ENCODE data around the gene DNAH5.
"Not testable (repeated sequence)": the region's sequence is repeated elsewhere in the genome, so short reads cannot be mapped to it uniquely, and the experiment has no call there.

The DNAH5 gene

DNA sequence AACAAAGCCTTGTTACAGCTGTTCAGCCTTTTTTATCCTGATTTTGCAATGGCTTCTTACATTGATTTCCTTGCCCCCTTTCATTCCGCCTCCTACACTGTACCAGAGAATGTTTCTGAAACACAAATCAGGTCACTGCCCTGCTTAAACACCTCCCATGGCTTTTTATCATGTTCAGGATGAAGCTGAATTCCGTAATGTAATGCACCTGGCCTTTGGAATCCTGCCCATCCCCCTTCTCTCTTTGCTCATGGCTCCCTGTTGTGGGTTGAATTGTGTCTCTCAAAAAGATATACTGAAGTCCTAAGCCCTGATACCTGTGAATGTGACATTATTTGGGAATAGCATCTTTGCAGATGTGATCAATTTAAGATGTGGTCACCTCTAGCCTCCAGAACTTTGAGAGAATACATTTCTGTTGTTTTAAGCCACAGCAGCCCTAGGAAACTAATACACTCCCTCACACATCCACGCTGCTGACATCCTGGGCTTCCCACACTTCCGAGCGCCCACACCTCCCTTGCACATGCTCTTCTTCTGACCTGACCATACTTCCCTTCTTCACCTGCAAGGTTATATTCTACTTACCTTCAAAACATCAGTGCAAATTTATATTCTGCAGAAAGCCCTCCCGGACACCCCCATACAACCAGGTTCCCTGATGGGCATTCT, 101.2 kb downstream of the DNAH5 start:
- DNase-seq (ENCODE audit: low read depth) = no peak

- DNase-seq (ENCODE audit: low read depth) = no peak
Measured at GRCh38 chr5:13833440-13833839, 111.0 kb downstream of the DNAH5 start.

DNA sequence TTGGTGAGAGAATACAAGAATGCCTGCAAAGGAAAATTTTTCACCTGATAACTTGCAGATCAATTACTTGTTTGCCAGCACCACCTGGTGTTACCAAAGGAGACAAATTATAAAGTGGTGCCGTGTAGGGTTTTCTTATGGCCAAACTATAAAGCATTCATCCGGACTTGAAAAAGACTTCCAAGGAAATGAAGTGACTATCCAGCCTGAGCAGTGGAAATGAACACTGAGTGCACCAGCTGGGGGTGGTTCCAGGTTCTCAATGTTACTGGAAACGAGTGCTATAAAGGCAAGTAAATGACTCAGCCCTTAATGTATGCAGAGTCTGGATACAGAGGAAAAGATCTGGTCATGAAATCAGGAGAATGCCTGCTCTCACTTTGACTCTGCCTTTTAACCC, 113.1 kb downstream of the DNAH5 start:
- peak; percentile 2 for DNase-seq (ENCODE audit: low read depth)

GRCh38 chr5:13830536-13830935, 114.0 kb downstream of the DNAH5 start:
- no peak for DNase-seq (ENCODE audit: low read depth)

DNA sequence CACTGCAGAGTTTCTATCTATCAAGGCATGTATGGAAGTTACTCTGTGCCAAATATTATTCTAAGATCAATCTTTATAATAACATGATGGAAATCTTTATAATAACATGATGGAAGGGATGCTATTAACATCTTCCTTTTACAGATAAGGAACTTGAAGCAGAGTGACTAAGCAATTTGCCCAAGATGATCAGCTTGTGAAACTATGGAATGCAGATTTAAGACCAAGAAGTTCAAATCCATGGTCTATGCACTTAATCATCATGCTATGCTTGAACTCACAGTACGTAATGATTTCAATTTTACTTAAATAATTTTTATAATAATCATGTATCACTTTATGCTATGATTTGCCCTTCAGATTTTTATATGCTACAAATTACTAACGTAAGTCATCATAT, 123.1 kb downstream of the DNAH5 start:
- no peak for DNase-seq (ENCODE audit: low read depth)

DNA sequence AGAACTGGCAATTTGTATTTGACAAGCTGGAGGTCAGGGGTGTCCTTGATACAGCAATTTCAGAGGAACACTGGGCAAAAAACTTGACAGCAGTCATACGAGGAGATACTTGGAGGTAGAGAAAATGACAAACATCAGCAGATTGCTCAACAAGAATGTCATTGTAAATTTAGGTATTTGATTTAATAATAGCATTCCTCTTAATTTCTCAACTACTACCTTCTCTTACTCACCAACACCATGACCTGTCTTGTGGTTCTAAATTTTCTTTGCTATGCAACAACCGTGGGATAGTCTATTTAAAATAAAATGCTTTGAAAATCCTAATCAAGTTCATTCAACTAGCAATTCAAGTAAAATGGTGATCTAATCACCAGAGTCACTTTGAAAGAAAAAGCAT, 128.4 kb downstream of the DNAH5 start:
- no peak for DNase-seq (ENCODE audit: low read depth)

GRCh38 chr5:13814301-13814700, 130.2 kb downstream of the DNAH5 start:
- DNase-seq (ENCODE audit: low read depth) = no peak

DNA sequence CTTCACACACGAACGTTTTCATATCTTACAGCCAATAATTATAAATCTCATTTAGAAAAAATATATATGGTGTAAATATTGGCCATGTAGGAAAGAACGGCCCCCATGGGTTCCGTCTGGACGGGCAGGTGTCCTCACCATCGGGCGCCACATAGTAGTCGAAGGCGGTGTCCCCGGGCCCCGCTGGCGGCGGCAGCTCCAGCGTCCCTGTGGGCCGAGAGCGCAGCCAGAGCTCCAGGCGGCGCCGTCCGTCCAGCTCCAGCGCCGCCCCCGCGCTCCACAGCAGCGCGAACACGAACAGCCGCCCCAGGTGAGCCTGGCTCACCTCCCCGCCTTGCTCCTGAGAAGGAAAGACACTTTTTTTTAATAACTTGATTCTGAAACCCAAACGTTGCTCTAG, 134.6 kb downstream of the DNAH5 start:
- no peak for DNase-seq (ENCODE audit: low read depth)

DNA sequence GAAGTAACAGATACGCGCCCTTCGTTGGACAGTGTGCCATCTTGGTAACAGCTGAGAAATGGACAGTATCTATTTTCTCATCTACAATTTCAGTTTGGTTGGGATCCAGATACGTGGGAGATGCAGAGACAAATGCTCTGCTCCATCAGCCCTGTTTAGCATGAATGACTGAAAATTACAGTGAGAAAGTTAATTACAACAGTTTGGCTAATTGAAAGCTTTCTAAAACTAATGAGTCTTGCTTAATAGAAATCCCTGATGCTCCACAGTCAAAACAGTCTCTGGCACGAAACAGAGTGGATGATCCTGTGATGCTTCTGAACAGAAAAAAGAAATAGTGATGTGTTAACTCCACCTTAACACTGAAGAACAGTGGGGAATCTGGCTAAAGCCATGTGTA, 140.2 kb downstream of the DNAH5 start:
- no peak for DNase-seq (ENCODE audit: low read depth)

DNA sequence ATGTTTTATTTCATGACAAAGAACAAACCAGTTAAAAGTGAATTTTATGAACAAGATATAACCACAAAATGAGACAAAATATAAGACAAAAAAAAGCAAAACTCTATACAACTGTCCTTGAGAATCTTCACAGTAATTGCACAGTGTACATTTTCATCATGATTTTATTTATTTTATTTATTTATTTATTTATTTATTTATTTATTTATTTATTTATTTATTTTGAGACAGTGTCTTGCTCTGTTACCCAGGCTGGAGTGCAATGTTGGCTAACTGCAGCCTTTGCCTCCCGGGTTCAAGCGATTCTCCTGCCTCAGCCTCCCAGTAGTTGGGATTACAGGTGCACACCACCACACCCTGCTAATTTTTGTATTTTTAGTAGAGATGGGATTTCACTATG, 145.9 kb downstream of the DNAH5 start:
- DNase-seq (ENCODE audit: low read depth) = not testable (repeated sequence)

DNA sequence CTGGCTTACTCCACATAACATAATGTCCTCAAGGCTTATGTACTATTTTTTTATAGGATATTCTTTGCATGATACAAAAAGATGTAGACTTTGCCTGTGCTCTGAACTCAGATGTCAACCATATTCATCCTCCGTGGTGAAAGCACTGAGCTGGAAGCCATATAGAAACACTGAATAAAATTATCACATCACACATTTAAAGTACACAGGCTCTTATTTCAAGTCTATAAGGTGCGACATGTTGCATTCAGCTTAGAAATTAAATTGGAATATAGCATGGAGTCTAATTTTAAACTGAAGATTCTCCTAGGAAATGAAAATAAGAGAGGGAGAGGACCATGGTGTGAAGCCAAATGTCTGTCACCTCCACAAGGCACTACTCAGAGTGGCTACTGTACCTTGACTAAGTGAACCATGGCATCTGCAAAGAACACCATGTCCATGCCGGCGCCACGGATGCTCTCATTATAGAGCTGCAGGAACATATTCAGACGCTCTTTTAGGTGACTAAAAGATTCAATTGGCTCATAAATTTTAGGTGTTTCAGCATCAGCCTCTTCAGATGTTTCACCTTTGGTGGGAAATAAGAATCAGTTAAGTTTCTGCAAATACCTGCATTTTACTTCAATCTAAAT, 158.6 kb downstream of the DNAH5 start:
- DNase-seq (ENCODE audit: low read depth) = no peak

DNA sequence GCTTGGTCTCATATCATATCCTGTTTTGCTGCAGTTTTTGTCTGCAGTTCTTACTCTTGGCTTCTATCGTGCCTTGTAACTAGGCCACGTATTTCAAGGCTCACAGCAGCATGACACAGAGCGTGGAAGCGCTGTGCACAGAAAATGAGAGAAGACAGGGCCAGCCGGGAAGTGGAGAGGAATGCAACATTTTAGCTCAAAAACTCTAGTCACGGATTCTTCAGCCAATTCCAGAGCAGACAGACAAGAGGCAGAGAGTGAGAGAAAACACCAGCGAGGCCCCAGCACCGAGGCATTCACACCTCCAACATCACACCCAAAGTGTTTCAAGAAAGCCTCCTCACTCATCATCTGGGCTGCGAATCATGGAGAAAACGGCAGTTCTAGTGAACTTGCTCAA, 160.8 kb downstream of the DNAH5 start:
- no peak for DNase-seq (ENCODE audit: low read depth)

DNA sequence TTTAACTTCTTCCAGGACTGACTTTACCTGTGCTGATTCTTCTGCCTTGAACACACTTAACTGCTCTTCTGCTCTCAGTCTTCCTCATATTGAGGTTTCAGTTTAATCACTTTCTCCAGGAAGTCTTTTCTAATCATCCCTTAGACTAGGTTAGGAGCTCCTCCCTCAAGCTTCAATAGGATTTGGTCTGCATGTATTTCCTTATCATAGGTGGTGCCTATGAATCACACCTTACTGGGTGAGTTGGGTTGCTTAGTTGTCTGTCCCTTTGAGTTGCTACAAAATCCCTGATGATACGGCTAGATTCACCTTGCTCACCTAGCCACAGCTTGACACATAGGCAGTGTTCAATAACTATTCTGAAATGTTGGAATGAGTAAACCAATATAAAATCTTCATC, 164.4 kb downstream of the DNAH5 start:
- DNase-seq (ENCODE audit: low read depth) = no peak

GRCh38 chr5:13773649-13774048, 170.8 kb downstream of the DNAH5 start:
- no peak for DNase-seq (ENCODE audit: low read depth)

GRCh38 chr5:13771011-13771571, 173.4 kb downstream of the DNAH5 start:
- DNase-seq (ENCODE audit: low read depth) = no peak

DNA sequence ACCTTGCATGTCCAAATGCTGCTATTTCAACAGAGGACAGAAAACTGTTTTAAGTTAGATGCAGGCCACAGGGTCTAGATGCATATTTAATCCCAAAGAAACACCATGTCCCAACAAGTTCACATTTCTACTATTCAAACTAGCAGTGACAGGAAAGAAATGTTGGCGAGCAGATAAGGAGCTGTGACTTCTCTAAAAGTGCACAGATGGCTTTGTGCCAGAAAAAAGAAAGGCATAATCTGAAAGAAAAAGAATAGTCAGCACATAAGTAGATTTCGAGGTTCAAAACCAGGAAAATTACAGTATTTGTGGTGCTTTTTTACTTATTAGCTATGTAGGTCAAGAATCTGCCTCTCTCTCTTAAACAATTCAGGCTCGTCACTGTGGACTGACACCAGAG, 178.3 kb downstream of the DNAH5 start:
- no peak for DNase-seq (ENCODE audit: low read depth)

DNA sequence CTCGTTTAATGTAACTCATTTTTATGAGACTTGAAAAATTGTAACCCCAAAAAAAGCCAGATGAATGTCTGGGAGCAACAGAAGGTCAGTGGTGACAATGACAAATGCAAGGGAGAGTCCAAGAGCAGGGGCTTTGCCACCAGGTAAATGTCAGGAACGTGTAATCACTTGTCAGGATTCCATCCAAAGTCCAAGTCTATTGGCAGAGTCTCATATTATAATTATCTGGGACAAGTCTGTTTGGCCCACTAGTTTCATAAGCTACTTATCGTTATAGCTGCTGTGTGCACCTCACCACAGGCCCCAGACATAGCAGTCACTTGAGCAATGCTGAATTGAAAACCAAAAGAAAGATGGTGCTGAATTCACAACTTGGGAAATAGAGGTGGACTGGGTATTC, 180.8 kb downstream of the DNAH5 start:
- no peak for DNase-seq (ENCODE audit: low read depth)

GRCh38 chr5:13749766-13750165, 194.7 kb downstream of the DNAH5 start:
- DNase-seq (ENCODE audit: low read depth) = no peak

DNA sequence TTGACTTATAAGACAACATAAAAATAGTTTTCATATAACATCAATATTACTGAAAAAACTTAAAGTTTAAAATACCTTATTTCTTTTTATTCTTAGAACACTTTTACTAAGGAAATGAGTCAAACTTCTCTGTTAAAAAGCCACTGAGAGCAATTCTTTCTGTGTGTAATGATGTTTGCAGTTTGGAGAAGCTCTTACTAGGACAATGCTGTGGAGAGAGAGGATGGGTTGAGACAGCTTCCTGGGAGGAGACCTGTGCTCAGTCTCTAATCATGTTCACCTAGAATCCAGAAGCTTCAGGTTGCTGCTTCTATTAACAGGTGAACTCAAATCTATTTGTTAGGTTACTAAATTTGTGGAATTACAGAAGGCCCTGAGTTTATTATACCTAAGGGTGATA, 198.5 kb downstream of the DNAH5 start:
- no peak for DNase-seq (ENCODE audit: low read depth)

DNA sequence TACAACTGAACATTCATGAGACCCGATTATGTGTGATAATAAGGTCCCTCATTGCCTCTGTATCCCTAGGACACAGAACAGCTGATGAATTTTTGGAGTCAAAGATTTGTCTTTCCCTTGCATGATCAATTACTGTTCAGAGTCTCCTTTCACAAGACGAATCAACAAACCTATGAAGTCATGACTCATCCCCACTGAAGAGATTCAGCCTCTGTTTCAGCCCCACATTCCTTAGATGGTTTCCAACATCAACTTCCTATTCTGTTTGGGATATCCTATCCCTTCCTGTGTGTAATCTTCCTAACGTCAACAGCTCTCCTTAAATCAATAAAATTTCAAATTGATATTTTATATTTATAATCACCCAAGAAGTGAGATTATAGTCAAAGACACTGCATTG, 199.0 kb downstream of the DNAH5 start:
- DNase-seq (ENCODE audit: low read depth) = peak; percentile 46

DNA sequence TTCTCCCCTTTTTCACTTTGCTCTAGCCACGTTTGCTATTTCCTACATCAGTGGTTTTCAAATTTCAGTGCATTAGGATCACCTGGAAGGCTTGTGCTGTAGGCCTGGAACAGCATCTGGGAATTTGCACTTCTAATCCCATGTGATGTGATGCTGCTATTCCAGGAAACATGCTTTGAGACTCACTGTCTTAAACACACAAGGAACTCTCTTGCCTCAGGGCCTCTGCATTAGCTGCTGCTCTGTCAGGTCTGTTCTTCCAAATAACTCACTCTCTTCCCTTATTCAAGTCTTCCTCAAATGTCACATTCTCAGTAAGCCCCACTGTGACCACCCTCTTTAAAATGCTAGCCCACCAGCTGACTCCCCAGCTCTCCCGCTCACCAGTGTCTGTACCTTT, 204.0 kb downstream of the DNAH5 start:
- no peak for DNase-seq (ENCODE audit: low read depth)

- DNase-seq (ENCODE audit: low read depth) = no peak
Measured at GRCh38 chr5:13739479-13739878, 205.0 kb downstream of the DNAH5 start.

DNA sequence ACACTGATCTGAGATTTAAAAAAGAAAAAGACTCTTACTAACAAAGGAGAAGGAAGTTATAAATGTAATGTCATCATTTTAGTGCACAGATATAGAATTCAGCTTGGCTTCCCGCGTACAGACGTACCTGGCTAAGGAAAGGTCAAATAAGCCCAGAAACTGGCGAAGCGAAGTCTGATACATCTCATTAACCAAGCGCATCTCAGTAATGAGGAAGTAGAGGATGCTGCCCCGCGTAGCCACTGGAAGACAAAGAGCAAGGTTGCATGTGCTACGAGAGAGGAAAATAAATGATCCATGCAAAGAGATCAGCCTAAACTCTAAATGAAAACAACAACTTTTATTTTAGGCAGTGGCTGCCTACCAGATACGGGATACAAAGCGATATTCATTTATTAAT, 208.8 kb downstream of the DNAH5 start:
- no peak for DNase-seq (ENCODE audit: low read depth)

- no peak for DNase-seq (ENCODE audit: low read depth)
Measured at GRCh38 chr5:13731121-13731628, 213.3 kb downstream of the DNAH5 start.
